ENCODE measurements around the gene PSMB7. TPM values are rescaled to one million over a fixed set of nuclear protein-coding genes. Genes with fewer than 3 reads are reported as not detected.

Gene PSMB7
- total RNA-seq, 1 donor from 2014 or later = 225 TPM

DNA sequence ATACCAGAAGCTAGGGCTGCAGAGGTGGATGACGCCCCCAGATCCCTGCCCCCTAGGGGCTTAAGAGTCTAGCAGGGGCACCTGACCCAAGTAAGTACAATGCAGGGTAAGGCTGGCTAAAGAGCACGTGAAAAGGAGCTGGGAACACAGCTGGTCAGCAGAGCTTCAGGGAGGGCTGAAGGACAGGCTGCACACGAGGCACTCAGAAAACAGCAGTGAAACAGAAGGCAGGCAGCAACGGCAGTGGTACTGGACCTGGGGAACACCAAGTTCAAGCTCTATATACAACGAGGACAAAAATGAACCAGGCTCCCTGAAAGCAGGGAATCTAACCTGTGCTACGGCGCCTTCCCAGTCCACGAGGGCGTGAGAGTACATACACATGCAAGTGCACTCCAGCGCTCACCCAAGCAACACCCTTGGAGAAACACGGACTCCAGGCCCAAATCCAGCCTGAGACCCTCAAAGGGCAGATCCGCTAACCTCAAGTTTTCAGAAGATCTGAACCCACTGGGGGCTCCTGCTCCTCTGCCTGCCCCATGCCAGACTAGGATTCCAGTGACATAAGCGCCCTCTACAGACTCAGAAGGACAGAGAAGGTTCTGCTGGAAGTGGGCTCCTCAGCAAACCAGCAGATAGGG is 57.4 kb downstream of the PSMB7 start:
- H3K27me3 Mint-ChIP-seq = no peaks in the 10 kb centered on the region
- peaks cover 17% of the 10 kb centered on the region for H3K36me3 Mint-ChIP-seq (ENCODE audit: low read depth)
- H3K4me3 Mint-ChIP-seq = no peak overlapping the region
- peaks cover 22% of the 10 kb centered on the region for H3K4me1 Mint-ChIP-seq
- no peaks in the 10 kb centered on the region for H3K9me3 Mint-ChIP-seq
- intact Hi-C loops (cut with micrococcal nuclease) = no loop called here
- DNase-seq = no peak
- H3K27ac Mint-ChIP-seq = peak overlapping the region; percentile 61

DNA sequence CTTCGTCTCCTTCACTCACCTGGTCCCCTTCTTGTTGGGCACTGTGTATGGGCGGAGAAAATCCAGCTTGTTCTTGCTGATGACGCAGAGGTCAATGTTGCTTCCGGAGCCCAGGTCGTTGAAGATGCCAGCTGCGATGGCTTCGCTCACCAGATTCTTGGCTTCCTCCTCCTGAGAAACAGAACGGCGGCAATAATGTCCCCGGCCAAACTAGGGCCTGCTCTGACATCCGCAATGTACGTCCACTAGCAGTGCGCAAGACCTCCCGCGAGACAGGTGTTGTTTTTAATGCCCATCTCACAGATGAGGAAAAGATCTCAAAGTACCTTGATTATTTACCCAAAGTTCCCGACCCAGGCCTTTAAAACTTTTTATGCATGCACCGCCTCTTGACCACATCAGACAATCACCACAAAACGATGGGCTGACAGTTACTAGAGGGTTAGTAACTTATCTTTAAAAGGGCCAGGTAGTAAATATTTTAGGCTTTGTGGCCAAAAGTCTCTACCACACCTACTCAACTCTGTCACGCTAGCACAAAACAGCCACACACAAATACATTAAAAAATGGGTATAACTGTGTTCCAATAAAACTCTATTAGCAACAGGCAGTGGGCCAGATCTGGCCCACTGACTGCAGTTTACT is 58.4 kb downstream of the PSMB7 start:
- H3K36me3 Mint-ChIP-seq (ENCODE audit: low read depth) = peaks cover 24% of the 10 kb centered on the region
- no peaks in the 10 kb centered on the region for H3K9me3 Mint-ChIP-seq
- no peaks in the 10 kb centered on the region for H3K27me3 Mint-ChIP-seq
- H3K4me3 Mint-ChIP-seq = no peak overlapping the region
- intact Hi-C loops (cut with micrococcal nuclease) = no loop called here
- no peak for DNase-seq
- peak overlapping the region; percentile 19 for H3K27ac Mint-ChIP-seq
- H3K4me1 Mint-ChIP-seq = peaks cover 21% of the 10 kb centered on the region

DNA sequence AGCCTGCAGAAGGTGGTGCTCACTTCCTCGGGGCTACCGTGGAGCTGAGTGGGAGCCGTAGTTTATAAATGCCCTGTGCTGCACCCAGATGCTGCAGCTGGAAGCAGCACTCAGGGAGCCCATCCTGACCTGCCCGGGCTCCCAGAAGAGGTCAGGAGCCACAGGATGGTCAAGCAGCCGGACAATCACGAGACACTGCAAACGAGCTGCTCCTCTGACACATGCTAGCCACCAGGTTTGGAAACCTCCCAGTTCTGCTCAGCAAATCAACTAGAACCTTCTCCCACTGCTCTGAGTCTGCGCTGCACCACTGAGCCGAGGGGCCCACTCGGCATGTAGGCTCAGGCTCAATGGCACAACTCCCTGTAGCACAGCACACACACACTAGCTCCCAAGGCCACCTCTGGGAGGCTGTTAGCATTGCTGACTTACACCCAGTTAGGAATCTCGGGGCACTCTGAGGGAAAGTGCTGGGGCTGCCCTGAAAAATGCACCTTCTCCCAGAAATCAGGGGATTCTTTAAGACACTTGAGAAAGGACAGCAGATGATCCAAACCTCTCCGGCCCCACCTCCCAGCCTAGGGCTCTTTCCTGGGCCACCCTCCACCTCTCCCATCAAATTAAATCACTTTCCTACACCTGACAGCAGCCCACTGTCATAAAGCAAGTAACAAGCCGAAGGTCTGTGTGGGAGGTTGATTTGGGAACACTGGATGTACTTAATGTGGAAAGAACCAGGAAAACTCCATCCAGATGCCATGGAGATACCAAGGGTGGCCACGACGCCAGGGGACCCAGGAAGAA is 59.1 kb downstream of the PSMB7 start:
- H3K36me3 Mint-ChIP-seq (ENCODE audit: low read depth) = peaks cover 31% of the 10 kb centered on the region
- H3K9me3 Mint-ChIP-seq = no peaks in the 10 kb centered on the region
- H3K4me1 Mint-ChIP-seq = peaks cover 21% of the 10 kb centered on the region
- H3K4me3 Mint-ChIP-seq = no peak overlapping the region
- no peak overlapping the region for H3K27ac Mint-ChIP-seq
- no peaks in the 10 kb centered on the region for H3K27me3 Mint-ChIP-seq
- no peak for DNase-seq
- intact Hi-C loops (cut with micrococcal nuclease) = no loop called here

DNA sequence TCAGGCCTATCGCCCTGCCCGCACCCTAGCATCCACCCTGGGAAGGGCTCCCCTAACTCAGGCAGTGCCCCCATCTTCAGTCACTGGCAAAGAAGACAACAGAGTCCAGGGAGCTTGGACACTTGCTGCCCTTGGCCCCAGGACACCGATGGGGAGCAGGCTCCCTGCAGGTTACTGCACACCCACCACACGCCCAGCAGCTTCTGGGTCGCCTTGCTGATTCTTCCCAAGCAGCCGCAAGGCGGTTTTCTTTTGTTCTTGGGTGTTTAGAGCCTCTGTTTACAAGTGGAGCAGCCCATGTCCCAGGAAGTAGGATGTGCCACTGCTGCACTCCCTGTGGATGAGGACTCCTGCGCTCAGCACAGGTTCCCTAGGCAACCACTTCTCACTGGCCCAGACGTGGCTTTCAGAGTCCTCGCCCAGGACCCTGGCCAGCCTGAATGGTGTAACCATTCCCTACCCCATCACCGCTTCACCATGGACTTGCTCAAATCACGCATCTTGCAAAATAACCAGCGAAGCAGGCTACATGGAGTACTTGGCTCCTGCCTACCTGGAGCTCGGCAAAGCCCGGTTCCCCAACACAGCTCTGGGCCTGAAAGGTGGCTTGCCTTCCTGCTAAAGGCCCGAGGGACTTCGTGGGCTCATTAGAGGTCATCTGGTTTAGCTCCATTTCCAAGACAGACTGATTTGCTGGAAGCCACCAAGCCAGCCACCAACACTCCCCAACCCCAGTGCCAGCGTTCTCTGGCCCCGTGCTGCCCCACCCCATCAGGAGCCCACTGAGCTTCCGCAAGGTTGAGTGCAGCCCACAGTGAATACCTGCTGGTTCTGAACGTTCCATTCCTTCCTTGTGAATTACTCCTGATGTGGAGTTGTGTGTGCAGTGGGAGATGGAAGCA is 60.0 kb downstream of the PSMB7 start:
- Mint-ChIP-seq H3K27me3 (no peaks in the 10 kb centered on the region), H3K36me3 (ENCODE audit: low read depth) (peaks cover 34% of the 10 kb centered on the region), H3K4me3 (no peak overlapping the region), H3K27ac (no peak overlapping the region), H3K4me1 (peaks cover 19% of the 10 kb centered on the region), H3K9me3 (no peaks in the 10 kb centered on the region)
- no peak for DNase-seq
- intact Hi-C loops (cut with micrococcal nuclease) = no loop called here

DNA sequence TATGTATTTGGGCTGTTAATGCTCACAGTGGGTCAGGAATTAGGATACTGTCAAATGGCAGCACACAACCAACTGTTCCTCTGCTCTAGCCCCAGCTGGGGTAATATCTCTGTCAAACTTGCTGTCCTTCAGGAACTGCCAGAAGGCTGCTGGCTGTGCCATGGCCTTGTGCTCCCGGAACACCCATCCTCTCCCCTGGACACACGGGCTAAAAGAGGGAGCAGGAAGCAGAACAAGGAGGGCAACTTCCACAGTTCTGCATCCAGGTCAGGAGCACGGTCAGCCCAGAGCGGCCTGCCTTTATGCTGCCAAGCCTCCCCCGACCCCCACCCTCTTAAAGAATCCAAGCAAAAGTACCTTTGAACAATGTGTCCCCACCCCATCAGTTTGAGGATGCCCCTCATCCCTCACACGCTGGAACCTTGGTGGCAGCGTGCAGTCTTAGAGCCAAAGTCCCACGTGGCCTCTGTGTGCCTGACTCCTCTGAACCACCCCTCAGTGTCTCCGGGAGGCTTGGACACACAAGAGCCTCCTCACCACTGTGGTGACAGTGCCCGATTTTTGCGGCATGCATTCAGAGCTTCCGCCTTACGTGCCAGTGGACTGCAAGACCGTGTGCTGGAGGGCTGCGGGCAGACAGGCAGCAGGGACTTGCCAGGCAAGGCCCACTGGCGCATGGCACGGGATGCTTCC is 60.8 kb downstream of the PSMB7 start:
- no peak overlapping the region for H3K27ac Mint-ChIP-seq
- H3K36me3 Mint-ChIP-seq (ENCODE audit: low read depth) = peaks cover 33% of the 10 kb centered on the region
- intact Hi-C loops (cut with micrococcal nuclease) = no loop called here
- H3K4me3 Mint-ChIP-seq = no peak overlapping the region
- no peaks in the 10 kb centered on the region for H3K27me3 Mint-ChIP-seq
- no peaks in the 10 kb centered on the region for H3K9me3 Mint-ChIP-seq
- no peak for DNase-seq
- H3K4me1 Mint-ChIP-seq = peaks cover 15% of the 10 kb centered on the region

DNA sequence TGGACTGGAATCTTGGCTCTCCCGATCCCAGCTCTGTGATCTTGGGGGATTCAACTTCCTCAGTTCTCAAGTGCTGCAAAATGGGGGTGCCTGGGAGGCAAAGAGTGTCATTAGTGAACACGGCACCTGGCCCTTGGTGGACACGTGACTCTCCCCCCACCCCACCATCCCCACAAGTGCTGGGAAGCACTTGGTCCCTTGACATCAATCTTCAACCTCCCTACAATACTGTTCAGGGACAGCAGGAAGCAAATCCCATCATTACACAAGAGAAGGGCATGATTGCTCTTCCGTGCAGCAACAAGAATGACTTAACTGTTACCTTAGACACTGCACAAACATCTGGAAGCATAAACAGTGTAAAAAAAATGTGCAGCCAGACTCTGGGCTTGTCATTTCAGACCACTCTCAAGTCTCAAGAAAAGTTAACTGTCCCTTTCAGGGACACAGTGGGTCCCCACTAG is 61.4 kb downstream of the PSMB7 start:
- no peaks in the 10 kb centered on the region for H3K9me3 Mint-ChIP-seq
- H3K27me3 Mint-ChIP-seq = no peaks in the 10 kb centered on the region
- intact Hi-C loops (cut with micrococcal nuclease) = no loop called here
- H3K36me3 Mint-ChIP-seq (ENCODE audit: low read depth) = peaks cover 33% of the 10 kb centered on the region
- H3K27ac Mint-ChIP-seq = no peak overlapping the region
- no peak overlapping the region for H3K4me3 Mint-ChIP-seq
- DNase-seq = no peak
- peaks cover 15% of the 10 kb centered on the region for H3K4me1 Mint-ChIP-seq

DNA sequence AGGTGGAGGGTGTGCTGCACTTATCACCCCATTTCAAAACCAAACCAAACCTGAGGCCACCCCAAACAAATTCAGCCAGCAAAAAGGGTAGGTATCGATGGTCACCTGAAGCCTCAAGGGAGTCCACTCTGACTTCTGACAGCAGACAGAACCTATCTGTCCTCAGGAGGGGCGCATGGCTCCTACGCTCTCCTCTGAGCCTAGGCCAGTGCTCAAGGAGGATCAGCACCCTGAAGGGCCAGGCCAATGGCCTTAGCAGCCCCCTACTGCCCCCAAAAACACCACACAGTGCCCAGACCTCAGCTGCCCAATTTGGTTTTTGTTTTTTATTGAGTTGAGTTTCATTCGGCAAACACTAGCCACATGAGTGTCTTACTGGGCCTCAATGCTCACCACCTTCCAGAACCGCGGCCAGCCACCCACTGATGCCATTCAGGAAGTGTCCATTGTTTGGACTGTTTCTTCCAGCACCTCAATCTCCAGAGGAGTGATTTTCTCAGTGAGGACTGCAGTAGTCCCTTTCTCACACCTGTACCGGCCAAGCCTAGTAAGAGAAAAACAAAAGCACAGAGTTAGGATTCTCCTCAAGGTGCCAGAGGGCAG is 62.0 kb downstream of the PSMB7 start:
- no peaks in the 10 kb centered on the region for H3K27me3 Mint-ChIP-seq
- H3K9me3 Mint-ChIP-seq = no peaks in the 10 kb centered on the region
- peaks cover 37% of the 10 kb centered on the region for H3K36me3 Mint-ChIP-seq (ENCODE audit: low read depth)
- H3K4me3 Mint-ChIP-seq = no peak overlapping the region
- H3K27ac Mint-ChIP-seq = no peak overlapping the region
- peaks cover 12% of the 10 kb centered on the region for H3K4me1 Mint-ChIP-seq
- intact Hi-C loops (cut with micrococcal nuclease) = no loop called here
- no peak for DNase-seq

DNA sequence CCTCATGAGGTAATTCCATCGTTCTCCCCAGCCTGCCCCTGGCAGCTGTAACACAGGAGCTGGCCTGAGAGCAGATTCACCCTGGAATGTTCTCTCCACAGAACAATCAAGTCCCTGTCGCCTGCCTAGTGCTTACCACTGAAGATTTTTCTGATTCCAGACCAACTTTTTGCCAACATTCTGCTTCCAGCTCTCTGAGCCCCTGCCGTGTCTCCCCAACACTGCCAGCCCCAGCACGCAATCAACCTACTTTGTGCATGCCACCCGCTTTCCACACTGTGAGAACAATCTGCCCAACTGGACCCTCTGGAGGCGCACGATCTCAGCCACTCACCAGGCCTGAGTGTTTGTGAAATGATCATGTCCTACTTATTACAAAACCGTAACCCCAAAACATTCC is 62.6 kb downstream of the PSMB7 start:
- no peak for DNase-seq
- Mint-ChIP-seq H3K36me3 (ENCODE audit: low read depth) (peaks cover 37% of the 10 kb centered on the region), H3K27me3 (no peaks in the 10 kb centered on the region), H3K9me3 (no peaks in the 10 kb centered on the region), H3K27ac (no peak overlapping the region), H3K4me1 (peaks cover 11% of the 10 kb centered on the region), H3K4me3 (no peak overlapping the region)
- intact Hi-C loops (cut with micrococcal nuclease) = no loop called here

DNA sequence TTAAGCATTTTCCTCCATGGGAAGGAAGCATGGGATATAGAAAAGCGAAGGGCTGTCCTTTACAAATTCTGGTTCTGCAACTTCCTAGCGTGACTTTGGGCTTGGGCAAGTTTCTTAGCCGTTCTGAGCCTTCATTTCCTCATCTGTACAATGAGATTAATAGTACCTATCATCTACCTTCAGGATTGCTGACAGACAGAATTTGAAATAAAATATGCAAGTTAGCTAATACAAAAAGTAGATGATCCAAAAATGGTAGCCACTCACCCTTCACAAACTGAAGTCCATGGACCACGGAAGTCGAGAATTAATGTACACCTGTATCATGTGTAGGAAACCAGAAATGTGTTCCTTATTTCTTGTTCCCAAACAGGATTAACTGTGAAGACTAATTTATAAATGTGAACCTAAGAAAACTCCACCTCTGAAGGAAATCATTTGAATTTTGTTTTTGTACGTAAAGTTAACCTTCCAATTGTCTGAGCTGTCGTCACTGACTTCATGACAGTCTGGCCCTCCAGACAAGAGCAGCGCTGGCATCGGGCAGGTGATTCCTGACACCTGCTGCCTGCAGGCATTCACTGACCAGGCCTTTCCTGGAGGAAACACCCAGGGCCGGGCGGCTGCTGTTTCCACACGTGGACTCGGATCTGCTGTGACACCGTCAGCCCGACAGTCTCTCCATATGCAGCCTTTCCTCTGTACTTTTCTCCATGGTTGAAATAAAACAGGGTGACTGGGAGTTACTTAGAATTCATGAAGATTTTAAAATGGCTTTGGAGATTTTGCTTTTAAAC is 63.4 kb downstream of the PSMB7 start:
- H3K36me3 Mint-ChIP-seq (ENCODE audit: low read depth) = peaks cover 37% of the 10 kb centered on the region
- intact Hi-C loops (cut with micrococcal nuclease) = no loop called here

DNA sequence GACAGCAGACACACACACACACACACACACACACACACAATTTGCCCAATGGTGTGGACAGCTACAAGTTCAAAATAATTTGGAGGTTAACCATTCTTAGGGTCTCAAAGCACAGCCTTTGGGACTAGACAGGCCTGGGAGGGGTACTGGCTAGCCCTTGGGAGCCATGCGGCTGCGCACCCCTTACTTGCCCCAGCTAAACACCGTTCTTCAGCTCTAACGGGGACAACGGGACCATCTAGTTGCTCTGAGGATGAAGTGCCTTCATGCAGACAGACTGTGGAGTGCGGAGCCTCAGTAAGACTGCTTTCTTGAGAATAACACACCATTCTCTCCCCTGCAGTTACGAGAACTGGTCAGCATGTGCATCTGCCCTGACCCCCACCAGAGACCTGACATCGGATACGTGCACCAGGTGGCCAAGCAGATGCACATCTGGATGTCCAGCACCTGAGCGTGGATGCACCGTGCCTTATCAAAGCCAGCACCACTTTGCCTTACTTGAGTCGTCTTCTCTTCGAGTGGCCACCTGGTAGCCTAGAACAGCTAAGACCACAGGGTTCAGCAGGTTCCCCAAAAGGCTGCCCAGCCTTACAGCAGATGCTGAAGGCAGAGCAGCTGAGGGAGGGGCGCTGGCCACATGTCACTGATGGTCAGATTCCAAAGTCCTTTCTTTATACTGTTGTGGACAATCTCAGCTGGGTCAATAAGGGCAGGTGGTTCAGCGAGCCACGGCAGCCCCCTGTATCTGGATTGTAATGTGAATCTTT is 64.6 kb downstream of the PSMB7 start:
- DNase-seq = no peak
- intact Hi-C loops (cut with micrococcal nuclease) = no loop called here
- no peak overlapping the region for H3K4me3 Mint-ChIP-seq
- no peak overlapping the region for H3K27ac Mint-ChIP-seq
- no peaks in the 10 kb centered on the region for H3K27me3 Mint-ChIP-seq
- peaks cover 1% of the 10 kb centered on the region for H3K4me1 Mint-ChIP-seq
- H3K9me3 Mint-ChIP-seq = no peaks in the 10 kb centered on the region
- peaks cover 37% of the 10 kb centered on the region for H3K36me3 Mint-ChIP-seq (ENCODE audit: low read depth)

More for the DNA sequence above, 63.4 kb downstream of the PSMB7 start:
- Mint-ChIP-seq H3K4me1 (peaks cover 3% of the 10 kb centered on the region), H3K4me3 (no peak overlapping the region), H3K27ac (no peak overlapping the region), H3K9me3 (no peaks in the 10 kb centered on the region), H3K27me3 (no peaks in the 10 kb centered on the region)
- no peak for DNase-seq

DNA sequence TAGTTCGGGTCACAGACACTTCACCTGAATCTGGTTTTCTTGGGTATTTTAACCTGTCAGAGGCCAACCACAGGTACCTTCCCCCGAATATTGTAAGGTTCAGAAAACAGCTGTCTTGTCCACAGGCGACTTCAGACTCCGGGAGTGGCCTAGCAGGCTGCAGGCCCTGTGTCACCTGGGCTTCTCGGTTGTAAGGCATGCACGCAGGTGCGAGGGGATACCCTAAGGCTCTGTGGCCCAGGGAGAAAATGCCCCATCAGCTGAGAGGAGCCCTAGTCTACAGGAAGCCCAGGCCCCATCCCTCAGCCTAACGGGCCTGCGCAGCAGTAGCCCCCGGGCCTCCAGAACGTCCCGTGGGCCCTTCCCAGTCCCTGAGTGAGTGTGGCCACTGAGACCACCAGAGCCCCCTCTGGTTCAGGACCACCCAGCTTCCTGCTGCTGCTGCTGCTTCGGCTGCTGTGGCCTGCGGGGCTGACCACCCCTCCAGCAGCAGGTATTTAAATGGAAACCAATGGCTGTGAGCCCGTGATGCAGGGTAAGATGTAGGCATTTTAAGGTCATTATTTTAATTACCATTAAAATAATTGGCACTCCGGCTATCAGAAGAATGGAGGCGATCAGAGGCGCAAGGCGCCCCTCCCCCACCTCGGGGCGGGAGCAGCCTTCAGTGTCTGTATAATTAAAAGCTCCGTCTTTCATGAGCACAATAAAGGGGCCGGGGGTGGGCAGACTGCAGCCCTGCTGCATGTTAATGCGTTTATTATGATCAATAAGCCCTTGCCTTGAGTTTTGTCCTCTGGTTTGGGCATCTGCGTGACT is 65.4 kb downstream of the PSMB7 start:
- intact Hi-C loops (cut with micrococcal nuclease) = no loop called here
- no peaks in the 10 kb centered on the region for H3K9me3 Mint-ChIP-seq
- peaks cover 1% of the 10 kb centered on the region for H3K4me1 Mint-ChIP-seq
- no peak overlapping the region for H3K27ac Mint-ChIP-seq
- no peaks in the 10 kb centered on the region for H3K27me3 Mint-ChIP-seq
- peaks cover 37% of the 10 kb centered on the region for H3K36me3 Mint-ChIP-seq (ENCODE audit: low read depth)
- no peak overlapping the region for H3K4me3 Mint-ChIP-seq
- no peak for DNase-seq
